Gastrocnemius medialis (tissue), 4 donors: ENCODE results near the gene RMDN2. TPM values are rescaled to one million over a fixed set of nuclear protein-coding genes. Genes with fewer than 3 reads are reported as not detected.

Experiments used
- ATAC-seq, 2 donors: fragments of 150-250 bp; one replicate each; pipeline ENCODE4 v1.9.1; 2016
- DNase-seq, 2 donors: peaks; one replicate each; pipeline ENCODE4 v3.0.0-alpha.2; 2019
- H3K27ac ChIP-seq, 4 donors: fragments of 200-600 bp; sonication (generic); 1 replicate in 1 of 4; 2 replicates in 3 of 4; pipeline ENCODE4 v1.5.1; 2016 to 2018; ENCODE audit warnings: mild to moderate bottlenecking in 2 of 4, moderate library complexity in 1 of 4
- H3K27me3 ChIP-seq, 3 donors: fragments of 200-600 bp; sonication (generic) in 2 of 3; 1 replicate in 1 of 3; 2 replicates in 2 of 3; pipeline versions ENCODE4 v1.5.1 to v1.6.0; 2016 to 2019; ENCODE audit warnings: mild to moderate bottlenecking in 1 of 3, moderate library complexity in 1 of 3
- H3K36me3 ChIP-seq, 2 donors: fragments of 200-600 bp; sonication (generic) in 1 of 2; one replicate each; pipeline ENCODE4 v1.5.1; 2017 to 2018
- H3K4me1 ChIP-seq, 2 donors: fragments of 200-600 bp; sonication (generic) in 1 of 2; one replicate each; pipeline ENCODE4 v1.5.1; 2016 to 2017; ENCODE audit warnings: mild to moderate bottlenecking in 2 of 2
- H3K4me3 ChIP-seq, 4 donors: fragments of 200-600 bp; sonication (generic) in 3 of 4; 1 replicate in 1 of 4; 2 replicates in 3 of 4; pipeline ENCODE4 v1.5.1; 2016 to 2019; ENCODE audit warnings: mild to moderate bottlenecking in 2 of 4
- H3K9me3 ChIP-seq, 3 donors: fragments of 200-600 bp; sonication (generic) in 2 of 3; 1 replicate in 1 of 3; 2 replicates in 2 of 3; pipeline ENCODE4 v1.5.1; 2016 to 2019
- POLR2A ChIP-seq, 2 donors: fragments of 450-650 bp; IDR thresholded peaks; one replicate each; pipeline ENCODE4 v1.6.1; 2017; ENCODE audit warnings: antibody characterized with exemption in 2 of 2, mild to moderate bottlenecking in 2 of 2, moderate library complexity in 2 of 2
- in situ Hi-C, 4 donors: fragments of 200-750 bp; cut with MboI; loops; one replicate each; pipeline versions ENCODE4 v1.15.0 to v1.8.0; 2017; ENCODE audit warnings: low sequenced_read_pairs in 4 of 4
- intact Hi-C: fragments of 100-400 bp; cut with DNase I; formaldehyde crosslinking; loops from one replicate; pipeline ENCODE4 v1.15.1; 2023; ENCODE audit warnings: low total_unique reads
- total RNA-seq, 4 donors: library from RNA; depleted of rRNA; stranded (reverse); fragments of >200 nt; gene quantifications; one replicate each; pipeline versions ENCODE4 v1.1.0 to v1.2.3, GENCODE V29; 2016
- TF ChIP-seq, protein P1 (sequence below), 5 experiments: fragments of 450-650 bp in 3 of 5; fragments of 200-600 bp in 2 of 5; sonication (generic) in 2 of 5; IDR thresholded peaks in 4 of 5; conservative IDR thresholded peaks in 1 of 5; 1 replicate in 4 of 5; 2 replicates in 1 of 5; pipeline ENCODE4 v1.5.1; 2016 to 2019; ENCODE audit warnings: antibody characterized with exemption in 5 of 5, mild to moderate bottlenecking in 3 of 5, moderate library complexity in 3 of 5

Gene RMDN2
- total RNA-seq, 4 donors from 2014 or later: 2.7 to 6.3 (median 3.3) TPM

DNA sequence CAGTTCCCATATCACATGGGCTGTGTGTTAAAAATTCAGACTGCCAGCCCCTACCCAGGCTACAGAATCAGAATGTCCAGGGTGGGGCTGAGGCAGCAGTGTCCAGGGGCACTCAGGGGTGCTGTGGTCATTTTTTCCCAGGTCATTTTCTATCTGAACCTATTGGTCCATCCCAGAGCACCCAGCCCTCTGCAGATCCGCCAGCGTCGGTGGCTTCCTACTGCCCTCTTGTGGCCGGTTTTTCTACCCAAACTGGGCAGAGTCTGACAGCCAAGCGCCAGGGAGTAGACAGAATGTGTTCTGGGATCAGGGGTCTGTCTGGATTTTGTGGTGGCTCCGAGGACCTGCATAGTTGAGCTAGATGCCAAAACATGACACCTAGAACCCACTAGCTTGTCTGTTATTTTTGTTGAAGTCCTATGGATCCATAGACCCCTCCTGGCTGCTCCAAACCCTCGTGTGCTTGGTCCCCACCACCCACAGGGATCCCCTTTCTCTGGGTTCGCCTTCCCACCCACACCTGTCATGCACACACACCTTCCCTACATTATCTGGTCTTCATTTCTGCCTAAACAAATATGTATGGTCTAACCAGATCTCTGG lies 34.1 kb upstream of the RMDN2 start:
- in situ Hi-C loops: loop anchor here in 2 of 4 donors (25.0 kb wide), 1 partner anchor 729 kb away; the partner anchor contains the start of gene EIF2AK2 (in 2 of the 2)
- TF ChIP-seq, protein P1, sequence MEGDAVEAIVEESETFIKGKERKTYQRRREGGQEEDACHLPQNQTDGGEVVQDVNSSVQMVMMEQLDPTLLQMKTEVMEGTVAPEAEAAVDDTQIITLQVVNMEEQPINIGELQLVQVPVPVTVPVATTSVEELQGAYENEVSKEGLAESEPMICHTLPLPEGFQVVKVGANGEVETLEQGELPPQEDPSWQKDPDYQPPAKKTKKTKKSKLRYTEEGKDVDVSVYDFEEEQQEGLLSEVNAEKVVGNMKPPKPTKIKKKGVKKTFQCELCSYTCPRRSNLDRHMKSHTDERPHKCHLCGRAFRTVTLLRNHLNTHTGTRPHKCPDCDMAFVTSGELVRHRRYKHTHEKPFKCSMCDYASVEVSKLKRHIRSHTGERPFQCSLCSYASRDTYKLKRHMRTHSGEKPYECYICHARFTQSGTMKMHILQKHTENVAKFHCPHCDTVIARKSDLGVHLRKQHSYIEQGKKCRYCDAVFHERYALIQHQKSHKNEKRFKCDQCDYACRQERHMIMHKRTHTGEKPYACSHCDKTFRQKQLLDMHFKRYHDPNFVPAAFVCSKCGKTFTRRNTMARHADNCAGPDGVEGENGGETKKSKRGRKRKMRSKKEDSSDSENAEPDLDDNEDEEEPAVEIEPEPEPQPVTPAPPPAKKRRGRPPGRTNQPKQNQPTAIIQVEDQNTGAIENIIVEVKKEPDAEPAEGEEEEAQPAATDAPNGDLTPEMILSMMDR (IDR thresholded peaks at IDR 0.05 in 4 of 5, conservative IDR thresholded peaks at IDR 0.05 in 1 of 5): peak; percentile 25 to 82 (median 58)
- TF ChIP-seq POLR2A (IDR thresholded peaks at IDR 0.05): no peak
- ATAC-seq (peak; percentile 58 to 92), DNase-seq (peak; percentile 38 to 46)
- Histone ChIP-seq H3K36me3 (no peaks in the 10 kb centered on the region), H3K4me1 (no peaks in the 10 kb centered on the region), H3K4me3 (no peak overlapping the region), H3K27me3 (no peaks in the 10 kb centered on the region), H3K27ac (no peak overlapping the region), H3K9me3 (no peaks in the 10 kb centered on the region)
- intact Hi-C loops: no loop called here

DNA sequence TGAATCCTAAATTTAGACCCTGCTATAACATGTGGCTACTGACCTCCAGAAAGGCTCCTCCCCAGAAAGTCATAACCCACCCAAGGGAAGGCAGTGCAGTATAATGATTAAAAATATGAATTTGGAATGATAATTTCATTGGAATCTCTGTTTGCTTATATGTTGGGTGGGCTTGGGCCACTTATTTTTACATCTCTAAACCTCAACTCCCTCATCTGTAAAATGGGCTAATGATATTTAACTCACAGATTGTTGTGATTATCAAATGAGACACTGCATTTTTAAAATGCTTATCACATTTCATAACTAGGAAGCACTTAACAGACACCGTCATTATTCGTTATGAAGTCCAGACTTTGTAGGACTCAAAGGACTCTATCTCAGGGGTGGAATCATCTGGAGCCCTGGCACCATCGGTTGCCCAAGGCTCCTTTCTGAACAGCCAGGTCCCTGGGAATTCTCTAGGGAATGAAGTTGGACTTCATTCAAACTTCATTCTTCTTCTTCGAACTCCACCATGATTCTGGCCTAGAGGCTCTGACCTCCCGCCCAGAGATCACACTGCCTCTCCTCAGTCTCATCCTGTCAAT lies 33.1 kb upstream of the RMDN2 start:
- no peaks in the 10 kb centered on the region for H3K9me3 ChIP-seq
- H3K36me3 ChIP-seq: no peaks in the 10 kb centered on the region
- H3K4me1 ChIP-seq: no peaks in the 10 kb centered on the region
- no peaks in the 10 kb centered on the region for H3K27me3 ChIP-seq
- no peak for TF ChIP-seq POLR2A (IDR thresholded peaks at IDR 0.05)
- TF ChIP-seq, protein P1 (IDR thresholded peaks at IDR 0.05 in 4 of 5, conservative IDR thresholded peaks at IDR 0.05 in 1 of 5): no peak
- intact Hi-C loops: no loop called here
- DNase-seq (no peak), ATAC-seq (no peak)
- in situ Hi-C loops: loop anchor here in 2 of 4 donors (25.0 kb wide), 1 partner anchor 730 kb away; the partner anchor contains the start of gene EIF2AK2 (in 2 of the 2)
- H3K4me3 ChIP-seq: no peak overlapping the region
- H3K27ac ChIP-seq: no peak overlapping the region

DNA sequence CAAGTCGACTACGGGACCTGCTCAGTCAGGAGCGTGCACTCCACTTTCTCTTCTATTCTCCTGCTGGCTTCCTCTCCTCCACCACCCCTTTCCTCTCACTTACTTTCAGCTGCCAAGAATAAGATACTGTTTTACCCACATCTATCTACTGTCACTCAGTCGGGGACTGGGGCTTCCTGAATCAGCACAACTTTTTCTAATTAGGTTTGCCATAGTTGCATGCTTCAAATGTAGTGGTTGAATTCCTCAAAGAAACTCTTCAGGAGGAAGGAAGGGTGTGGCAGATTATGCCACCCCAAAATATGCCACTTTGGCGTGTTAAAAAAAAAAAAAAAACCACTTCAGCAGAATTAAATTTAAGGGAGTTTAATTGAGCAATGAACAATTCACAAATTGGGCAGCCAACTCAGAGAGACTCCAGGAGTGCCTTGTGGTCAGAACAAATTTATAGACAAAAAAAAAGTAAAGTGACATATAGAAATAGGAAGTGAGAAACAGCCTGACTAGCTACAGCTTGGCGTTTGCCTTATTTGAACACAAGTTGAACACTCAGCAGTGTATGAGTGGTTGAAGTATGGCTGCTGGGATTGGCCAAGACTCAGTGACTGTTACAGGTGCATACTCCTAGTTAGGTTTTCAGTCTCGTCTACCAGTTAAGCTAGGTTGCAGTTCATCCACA lies 32.5 kb upstream of the RMDN2 start:
- H3K4me3 ChIP-seq: no peak overlapping the region
- ATAC-seq (no peak), DNase-seq (no peak)
- in situ Hi-C loops: loop anchor here in 2 of 4 donors (25.0 kb wide), 1 partner anchor 730 kb away; the partner anchor contains the start of gene EIF2AK2 (in 2 of the 2)
- H3K27ac ChIP-seq: no peak overlapping the region
- intact Hi-C loops: no loop called here
- H3K27me3 ChIP-seq: no peaks in the 10 kb centered on the region
- H3K36me3 ChIP-seq: no peaks in the 10 kb centered on the region
- TF ChIP-seq, protein P1 (IDR thresholded peaks at IDR 0.05 in 4 of 5, conservative IDR thresholded peaks at IDR 0.05 in 1 of 5): no peak
- TF ChIP-seq POLR2A (IDR thresholded peaks at IDR 0.05): no peak
- no peaks in the 10 kb centered on the region for H3K9me3 ChIP-seq
- no peaks in the 10 kb centered on the region for H3K4me1 ChIP-seq

DNA sequence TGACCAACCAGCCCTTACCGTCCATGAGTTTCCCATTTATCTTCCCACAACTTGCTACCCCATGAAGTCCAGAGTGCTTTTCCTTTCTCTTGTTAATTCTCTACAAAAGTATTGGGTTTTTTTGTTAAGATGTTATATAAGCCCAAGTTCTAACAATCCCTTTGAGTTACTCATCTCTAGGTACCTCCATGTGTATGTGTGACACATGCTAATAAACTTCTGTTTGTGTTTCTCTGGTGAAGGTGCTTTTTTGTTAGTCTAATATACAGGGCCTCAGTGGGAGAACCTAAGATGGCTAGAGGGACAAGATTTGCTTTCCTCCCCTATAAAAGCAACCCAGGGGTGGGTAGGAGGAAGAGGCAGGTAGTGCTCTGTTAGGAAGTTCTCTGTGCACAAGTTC lies 31.8 kb upstream of the RMDN2 start:
- no peaks in the 10 kb centered on the region for H3K4me1 ChIP-seq
- no peak overlapping the region for H3K4me3 ChIP-seq
- TF ChIP-seq, protein P1 (IDR thresholded peaks at IDR 0.05 in 4 of 5, conservative IDR thresholded peaks at IDR 0.05 in 1 of 5): no peak
- no peak for TF ChIP-seq POLR2A (IDR thresholded peaks at IDR 0.05)
- ATAC-seq (no peak), DNase-seq (no peak)
- in situ Hi-C loops (loop anchor here in 2 of 4 donors (25.0 kb wide), 1 partner anchor 731 kb away; the partner anchor contains the start of gene EIF2AK2 (in 2 of the 2)), intact Hi-C loops (no loop called here)
- H3K36me3 ChIP-seq: no peaks in the 10 kb centered on the region
- no peaks in the 10 kb centered on the region for H3K9me3 ChIP-seq
- no peak overlapping the region for H3K27ac ChIP-seq
- no peaks in the 10 kb centered on the region for H3K27me3 ChIP-seq
